Mucosa of rectum (tissue), 2 donors: Measurements from ENCODE around the gene SLC25A36.
A peak's percentile ranks its signal among the peaks of the same experiment; 100 is the strongest.
"Not testable (repeated sequence)": the region's sequence is repeated elsewhere in the genome, so short reads cannot be mapped to it uniquely, and the experiment has no call there.

Experiments
- H3K27ac ChIP-seq, 2 donors: one replicate each; pipeline ENCODE4 v1.7.0; 2013; ENCODE audit warnings: inconsistent platforms in 2 of 2, low read depth in 2 of 2, low read length in 2 of 2
- H3K27me3 ChIP-seq, 2 donors: one replicate each; pipeline ENCODE4 v1.7.0; 2013; ENCODE audit warnings: low read length in 2 of 2; ENCODE audit not compliant: control insufficient read depth in 2 of 2, insufficient read depth in 2 of 2
- H3K36me3 ChIP-seq, 2 donors: one replicate each; pipeline ENCODE4 v1.7.0; 2013; ENCODE audit warnings: low read length in 2 of 2; ENCODE audit not compliant: control insufficient read depth in 2 of 2, insufficient read depth in 2 of 2
- H3K4me1 ChIP-seq, 2 donors: one replicate each; pipeline ENCODE4 v1.7.0; 2013; ENCODE audit warnings: low read length in 2 of 2, mild to moderate bottlenecking in 1 of 2; ENCODE audit not compliant: control insufficient read depth in 2 of 2, insufficient read depth in 2 of 2
- H3K4me3 ChIP-seq, 2 donors: one replicate each; pipeline ENCODE4 v1.7.0; 2013; ENCODE audit warnings: low read length in 2 of 2
- H3K9ac ChIP-seq, 2 donors: one replicate each; pipeline ENCODE4 v1.7.0; 2013; ENCODE audit warnings: low read length in 2 of 2, low read depth in 1 of 2, mild to moderate bottlenecking in 1 of 2
- H3K9me3 ChIP-seq, 2 donors: one replicate each; pipeline ENCODE4 v1.7.0; 2013; ENCODE audit warnings: low read length in 2 of 2; ENCODE audit not compliant: control insufficient read depth in 2 of 2
- donor health status: healthy.
- donor health status: Normal muscosa, but diverticular disease.

SLC25A36 gene

GRCh38 chr3:140931016-140931454, 10.6 kb upstream of the SLC25A36 start:
- Histone ChIP-seq H3K27me3 (peaks cover 0 to 2% of the 10 kb centered on the region in 2 donors), H3K4me3 (no peak overlapping the region), H3K4me1 (no peaks in the 10 kb centered on the region), H3K36me3 (no peaks in the 10 kb centered on the region), H3K9me3 (no peaks in the 10 kb centered on the region), H3K27ac (no peak overlapping the region), H3K9ac (no peak overlapping the region)

GRCh38 chr3:140931801-140932200, 9.8 kb upstream of the SLC25A36 start:
- no peak overlapping the region for H3K9ac ChIP-seq
- no peaks in the 10 kb centered on the region for H3K9me3 ChIP-seq
- no peaks in the 10 kb centered on the region for H3K36me3 ChIP-seq
- no peak overlapping the region for H3K4me3 ChIP-seq
- peaks cover 0 to 2% of the 10 kb centered on the region in 2 donors for H3K27me3 ChIP-seq
- H3K4me1 ChIP-seq = no peaks in the 10 kb centered on the region
- H3K27ac ChIP-seq = no peak overlapping the region

- no peak overlapping the region for H3K4me3 ChIP-seq
- no peaks in the 10 kb centered on the region for H3K36me3 ChIP-seq
Measured at GRCh38 chr3:140933109-140933508, 8.5 kb upstream of the SLC25A36 start.

GRCh38 chr3:140933552-140933951, 8.1 kb upstream of the SLC25A36 start:
- no peak overlapping the region for H3K9ac ChIP-seq
- no peaks in the 10 kb centered on the region for H3K4me1 ChIP-seq
- H3K36me3 ChIP-seq = no peaks in the 10 kb centered on the region
- no peak overlapping the region for H3K27ac ChIP-seq
- peaks cover 0 to 2% of the 10 kb centered on the region in 2 donors for H3K27me3 ChIP-seq
- H3K4me3 ChIP-seq = no peak overlapping the region
- H3K9me3 ChIP-seq = no peaks in the 10 kb centered on the region

More at GRCh38 chr3:140933109-140933508, 8.5 kb upstream of the SLC25A36 start:
- Histone ChIP-seq H3K9me3 (no peaks in the 10 kb centered on the region), H3K27me3 (peaks cover 0 to 2% of the 10 kb centered on the region in 2 donors), H3K4me1 (no peaks in the 10 kb centered on the region), H3K9ac (no peak overlapping the region), H3K27ac (no peak overlapping the region)

GRCh38 chr3:140939305-140939704, 2.3 kb upstream of the SLC25A36 start:
- not testable (repeated sequence) for H3K27me3 ChIP-seq, H3K27ac ChIP-seq, H3K4me3 ChIP-seq, H3K9me3 ChIP-seq, H3K36me3 ChIP-seq, H3K9ac ChIP-seq
- peaks cover 0 to 13% of the 10 kb centered on the region in 2 donors for H3K4me1 ChIP-seq

- Histone ChIP-seq H3K4me1 (peaks cover 0 to 17% of the 10 kb centered on the region in 2 donors), H3K9ac (peak overlapping the region; percentile 60 to 95), H3K27ac (peak overlapping the region; percentile 97)
Measured at GRCh38 chr3:140941090-140941433, 574 bp upstream of the SLC25A36 start.

GRCh38 chr3:140942221-140943104, 827 bp downstream of the SLC25A36 start:
- peak overlapping the region; percentile 97 for H3K27ac ChIP-seq
- no peaks in the 10 kb centered on the region for H3K9me3 ChIP-seq
- H3K36me3 ChIP-seq = no peaks in the 10 kb centered on the region
- H3K4me3 ChIP-seq = peak overlapping the region; percentile 86 to 91
- peak overlapping the region; percentile 93 to 95 for H3K9ac ChIP-seq
- peaks cover 0 to 21% of the 10 kb centered on the region in 2 donors for H3K4me1 ChIP-seq
- H3K27me3 ChIP-seq = no peaks in the 10 kb centered on the region

More at GRCh38 chr3:140941090-140941433, 574 bp upstream of the SLC25A36 start:
- H3K36me3 ChIP-seq = no peaks in the 10 kb centered on the region
- peak overlapping the region; percentile 86 for H3K4me3 ChIP-seq
- no peaks in the 10 kb centered on the region for H3K9me3 ChIP-seq
- no peaks in the 10 kb centered on the region for H3K27me3 ChIP-seq

GRCh38 chr3:140943781-140944552, 2.3 kb downstream of the SLC25A36 start:
- Histone ChIP-seq H3K9me3 (no peaks in the 10 kb centered on the region), H3K27ac (no peak overlapping the region), H3K4me3 (no peak overlapping the region)

GRCh38 chr3:140948460-140949249, 7.0 kb downstream of the SLC25A36 start:
- Histone ChIP-seq H3K4me1 (peaks cover 0 to 14% of the 10 kb centered on the region in 2 donors), H3K27me3 (no peaks in the 10 kb centered on the region), H3K9me3 (no peaks in the 10 kb centered on the region), H3K4me3 (no peak overlapping the region), H3K9ac (no peak overlapping the region), H3K36me3 (no peaks in the 10 kb centered on the region), H3K27ac (no peak overlapping the region)

More at GRCh38 chr3:140943781-140944552, 2.3 kb downstream of the SLC25A36 start:
- Histone ChIP-seq H3K4me1 (peaks cover 0 to 21% of the 10 kb centered on the region in 2 donors), H3K9ac (no peak overlapping the region), H3K36me3 (no peaks in the 10 kb centered on the region), H3K27me3 (no peaks in the 10 kb centered on the region)
